ENCODE data around the gene TLCD1. TPM values are rescaled to one million over a fixed set of nuclear protein-coding genes. Genes with fewer than 3 reads are reported as not detected.
A peak's percentile ranks its signal among the peaks of the same experiment; 100 is the strongest.

The TLCD1 gene
- total and polyA plus RNA-seq, 4 donors = 3.0 to 9.9 (median 6.4) TPM

DNA sequence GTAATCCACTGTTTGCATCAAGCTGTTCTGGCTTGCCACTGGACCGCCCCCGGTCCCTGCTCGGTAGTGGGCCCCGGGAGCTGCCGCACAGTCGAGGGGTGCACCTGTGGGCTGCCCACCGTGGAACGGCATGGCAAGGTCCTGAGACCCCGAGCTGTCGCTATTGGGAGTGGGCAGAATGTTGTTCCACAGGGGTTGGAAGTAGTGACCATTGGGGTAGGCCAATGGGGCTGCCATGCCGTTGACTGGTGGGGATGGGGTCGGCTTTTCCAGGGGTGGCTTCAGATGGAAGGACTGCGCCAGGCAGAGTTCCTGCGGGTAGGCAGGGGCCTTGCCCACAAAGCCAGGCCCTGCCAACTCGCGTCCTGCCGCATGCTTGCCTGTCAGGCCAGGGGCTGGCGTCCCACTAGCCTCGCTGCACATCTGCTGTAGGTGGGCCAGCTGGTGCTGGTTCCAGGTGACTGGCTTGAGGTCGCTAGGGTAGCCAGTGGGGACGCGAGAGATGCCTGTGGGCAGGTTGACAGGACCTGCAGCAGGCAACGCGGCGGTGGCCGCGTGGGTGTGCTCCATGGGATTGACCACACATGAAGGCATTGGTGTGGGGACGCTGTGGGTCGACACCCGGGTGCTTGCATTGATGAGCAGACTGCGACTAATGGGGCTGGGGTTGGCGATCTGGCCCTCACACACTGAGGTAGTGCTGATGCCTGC is 32.5 kb upstream of the TLCD1 start:
- Histone ChIP-seq H3K27me3 (ENCODE audit: control insufficient read depth, insufficient read depth, low read length) (no peaks in the 10 kb centered on the region), H3K36me3 (ENCODE audit: control insufficient read depth, insufficient read depth, low read length) (peaks cover 44% of the 10 kb centered on the region), H3K4me1 (ENCODE audit: control insufficient read depth, insufficient read depth, low read length) (peaks cover 36% of the 10 kb centered on the region), H3K9me3 (ENCODE audit: control insufficient read depth, insufficient read depth, low read length) (no peaks in the 10 kb centered on the region), H3K27ac (ENCODE audit: low read depth, low read length) (no peak overlapping the region), H3K4me3 (ENCODE audit: low read depth, low read length) (no peak overlapping the region)
- 95% methylated on average over 32 of the region's 32 CpGs for WGBS (ENCODE audit: insufficient coverage)
- no peak for DNase-seq (ENCODE audit: low read depth in 4 of 6, low spot score in 6 of 6)

DNA sequence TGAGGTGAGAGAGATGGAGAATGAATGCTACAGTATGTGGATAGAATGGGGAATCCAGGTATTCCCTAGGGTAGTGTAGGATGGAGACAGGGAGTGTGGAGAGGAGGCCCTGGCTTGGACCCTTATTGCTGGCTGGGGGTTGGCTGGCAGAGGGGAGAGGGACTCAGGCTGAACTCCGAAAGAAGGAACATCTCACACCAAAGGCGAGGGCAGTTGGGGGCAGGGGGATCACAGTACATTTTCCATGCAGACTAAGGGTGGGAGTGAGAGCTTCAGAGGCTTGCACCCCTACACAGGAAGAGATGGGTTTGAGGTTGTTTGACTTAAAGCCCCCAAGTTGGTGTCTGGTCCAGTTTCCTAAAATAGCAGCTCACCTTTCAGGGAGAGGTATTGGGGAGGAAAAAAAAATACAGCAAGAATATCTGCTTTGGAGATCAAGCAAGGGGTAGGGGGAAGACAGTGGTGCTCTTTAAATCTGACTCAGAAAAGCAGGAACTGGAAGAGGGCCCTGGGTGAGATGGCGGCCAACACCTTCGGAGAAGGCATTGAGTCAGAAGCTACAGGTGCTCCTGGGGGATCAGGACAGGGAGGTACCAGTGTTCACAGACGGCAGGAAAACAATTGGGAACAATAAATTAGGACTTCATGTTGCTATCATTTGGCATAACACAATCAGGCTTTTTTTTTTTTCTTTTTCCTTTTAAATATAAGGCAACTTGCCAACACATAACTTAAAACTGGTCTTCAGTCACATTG is 30.2 kb upstream of the TLCD1 start:
- Histone ChIP-seq H3K27me3 (ENCODE audit: control insufficient read depth, insufficient read depth, low read length) (no peaks in the 10 kb centered on the region), H3K27ac (ENCODE audit: low read depth, low read length) (no peak overlapping the region), H3K4me3 (ENCODE audit: low read depth, low read length) (no peak overlapping the region), H3K4me1 (ENCODE audit: control insufficient read depth, insufficient read depth, low read length) (peaks cover 34% of the 10 kb centered on the region), H3K9me3 (ENCODE audit: control insufficient read depth, insufficient read depth, low read length) (no peaks in the 10 kb centered on the region), H3K36me3 (ENCODE audit: control insufficient read depth, insufficient read depth, low read length) (peaks cover 61% of the 10 kb centered on the region)
- WGBS (ENCODE audit: insufficient coverage) = 100% methylated on average over 1 of the region's 5 CpGs
- no peak for DNase-seq (ENCODE audit: low read depth in 4 of 6, low spot score in 6 of 6)

DNA sequence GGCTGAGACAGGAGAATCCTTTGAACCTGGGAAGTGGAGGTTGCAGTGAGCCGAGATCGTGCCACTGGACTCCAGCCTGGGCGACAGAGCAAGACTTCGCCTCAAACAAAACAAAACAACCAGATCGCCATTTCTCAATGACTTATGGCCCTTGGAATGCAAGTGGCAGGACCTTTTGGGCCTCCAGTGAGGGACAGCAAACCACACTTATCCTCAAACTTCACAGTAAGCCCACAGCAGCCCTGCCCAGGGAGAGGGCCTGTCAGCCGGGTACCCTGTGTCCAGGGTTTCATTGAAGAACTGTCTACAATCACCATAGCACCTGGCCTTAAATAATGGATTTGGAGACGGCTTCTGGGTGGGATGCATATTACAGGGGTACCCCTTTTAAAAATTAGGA is 29.5 kb upstream of the TLCD1 start:
- Histone ChIP-seq H3K36me3 (ENCODE audit: control insufficient read depth, insufficient read depth, low read length) (peaks cover 66% of the 10 kb centered on the region), H3K27me3 (ENCODE audit: control insufficient read depth, insufficient read depth, low read length) (no peaks in the 10 kb centered on the region), H3K27ac (ENCODE audit: low read depth, low read length) (no peak overlapping the region), H3K4me1 (ENCODE audit: control insufficient read depth, insufficient read depth, low read length) (peaks cover 34% of the 10 kb centered on the region), H3K9me3 (ENCODE audit: control insufficient read depth, insufficient read depth, low read length) (no peaks in the 10 kb centered on the region), H3K4me3 (ENCODE audit: low read depth, low read length) (no peak overlapping the region)
- WGBS (ENCODE audit: insufficient coverage) = 85% methylated on average over 5 of the region's 7 CpGs
- no peak for DNase-seq (ENCODE audit: low read depth in 4 of 6, low spot score in 6 of 6)

DNA sequence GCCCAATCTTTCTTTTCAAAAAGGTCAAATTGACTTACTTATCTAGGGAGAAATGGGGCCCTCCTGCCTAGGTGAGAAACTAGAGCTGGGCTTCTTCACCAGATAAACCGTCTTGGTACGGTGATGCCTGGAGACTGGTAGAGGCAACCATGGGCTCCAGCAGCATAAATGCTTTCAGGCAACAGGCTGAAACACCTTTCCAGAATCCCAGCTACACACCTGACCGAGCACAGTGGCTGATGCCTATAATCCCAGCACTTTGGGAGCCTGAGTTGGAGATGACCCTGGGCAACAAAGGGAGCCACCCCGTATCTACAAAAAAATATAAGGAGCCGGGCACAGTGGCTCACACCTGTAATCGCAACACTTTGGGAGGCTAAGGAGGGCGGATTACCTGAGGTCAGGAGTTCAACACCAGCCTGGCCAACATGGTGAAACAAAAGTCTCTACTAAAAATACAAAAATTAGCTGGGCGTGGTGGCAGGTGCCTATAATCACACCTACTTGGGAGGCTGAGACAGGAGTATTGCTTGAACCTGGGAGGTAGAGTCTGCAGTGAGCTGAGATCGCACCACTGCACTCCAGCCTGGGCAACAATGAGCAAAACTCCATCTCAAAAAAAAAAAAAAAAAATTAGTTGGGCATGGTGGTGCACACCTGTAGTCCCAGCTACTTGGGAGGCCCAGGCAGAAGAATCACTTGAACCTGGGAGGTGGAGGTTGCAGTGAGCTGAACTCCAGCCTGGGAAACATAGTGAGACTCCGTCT is 25.8 kb upstream of the TLCD1 start:
- no peak overlapping the region for H3K27ac ChIP-seq (ENCODE audit: low read depth, low read length)
- no peak overlapping the region for H3K4me3 ChIP-seq (ENCODE audit: low read depth, low read length)
- peaks cover 48% of the 10 kb centered on the region for H3K4me1 ChIP-seq (ENCODE audit: control insufficient read depth, insufficient read depth, low read length)
- no peaks in the 10 kb centered on the region for H3K9me3 ChIP-seq (ENCODE audit: control insufficient read depth, insufficient read depth, low read length)
- DNase-seq (ENCODE audit: low read depth in 4 of 6, low spot score in 6 of 6) = no peak
- no peaks in the 10 kb centered on the region for H3K27me3 ChIP-seq (ENCODE audit: control insufficient read depth, insufficient read depth, low read length)
- peaks cover 77% of the 10 kb centered on the region for H3K36me3 ChIP-seq (ENCODE audit: control insufficient read depth, insufficient read depth, low read length)
- WGBS (ENCODE audit: insufficient coverage) = 98% methylated on average over 7 of the region's 10 CpGs

DNA sequence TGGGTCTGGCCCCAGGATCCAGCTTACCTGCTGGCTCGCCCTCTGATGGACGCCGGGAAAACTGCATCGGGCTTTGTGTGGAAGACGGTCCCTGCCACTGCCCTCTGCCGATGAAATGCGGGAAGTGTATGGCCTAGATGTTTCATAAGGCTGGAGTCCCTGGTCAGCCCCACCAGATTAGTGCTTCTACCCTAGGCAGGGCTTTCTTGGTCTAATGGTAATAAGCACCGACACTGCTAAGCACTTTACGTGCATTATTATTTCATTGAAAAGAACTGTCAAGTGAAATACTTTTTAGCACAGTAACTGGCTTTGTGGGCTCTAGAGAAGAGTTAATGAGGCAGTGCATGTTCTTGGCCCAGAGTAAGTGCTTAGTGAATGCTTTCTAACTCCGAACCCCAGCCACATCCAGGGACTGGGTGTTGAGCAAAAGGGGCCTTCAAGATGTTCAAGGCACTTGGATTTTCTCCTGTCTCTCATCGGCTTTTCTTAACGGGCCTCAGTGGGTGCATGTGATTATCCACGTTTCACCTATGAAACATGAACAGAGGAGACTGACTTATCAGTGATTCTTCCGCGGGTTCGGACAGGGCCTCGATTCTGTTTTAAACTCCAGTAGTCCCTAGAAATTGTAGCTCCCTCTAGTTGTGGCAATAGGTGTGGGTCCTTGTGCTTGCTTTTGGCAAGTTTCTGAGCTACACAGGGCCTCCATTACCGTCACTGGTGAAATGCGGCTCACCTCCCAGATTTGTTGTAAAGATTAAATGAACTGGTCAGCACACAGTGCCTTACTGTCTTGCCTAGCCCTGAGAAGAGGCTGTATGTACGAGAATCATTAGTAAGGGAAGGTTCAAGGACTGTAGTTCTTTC is 24.4 kb upstream of the TLCD1 start:
- peaks cover 61% of the 10 kb centered on the region for H3K4me1 ChIP-seq (ENCODE audit: control insufficient read depth, insufficient read depth, low read length)
- H3K4me3 ChIP-seq (ENCODE audit: low read depth, low read length) = peak overlapping the region; percentile 24
- H3K27ac ChIP-seq (ENCODE audit: low read depth, low read length) = peak overlapping the region; percentile 99
- no peaks in the 10 kb centered on the region for H3K27me3 ChIP-seq (ENCODE audit: control insufficient read depth, insufficient read depth, low read length)
- DNase-seq (ENCODE audit: low read depth in 4 of 6, low spot score in 6 of 6) = peak in 3 of 6 donors; percentile 90 to 97 (median 97)
- WGBS (ENCODE audit: insufficient coverage) = 32% methylated on average over 18 of the region's 20 CpGs
- no peaks in the 10 kb centered on the region for H3K9me3 ChIP-seq (ENCODE audit: control insufficient read depth, insufficient read depth, low read length)
- peaks cover 83% of the 10 kb centered on the region for H3K36me3 ChIP-seq (ENCODE audit: control insufficient read depth, insufficient read depth, low read length)

DNA sequence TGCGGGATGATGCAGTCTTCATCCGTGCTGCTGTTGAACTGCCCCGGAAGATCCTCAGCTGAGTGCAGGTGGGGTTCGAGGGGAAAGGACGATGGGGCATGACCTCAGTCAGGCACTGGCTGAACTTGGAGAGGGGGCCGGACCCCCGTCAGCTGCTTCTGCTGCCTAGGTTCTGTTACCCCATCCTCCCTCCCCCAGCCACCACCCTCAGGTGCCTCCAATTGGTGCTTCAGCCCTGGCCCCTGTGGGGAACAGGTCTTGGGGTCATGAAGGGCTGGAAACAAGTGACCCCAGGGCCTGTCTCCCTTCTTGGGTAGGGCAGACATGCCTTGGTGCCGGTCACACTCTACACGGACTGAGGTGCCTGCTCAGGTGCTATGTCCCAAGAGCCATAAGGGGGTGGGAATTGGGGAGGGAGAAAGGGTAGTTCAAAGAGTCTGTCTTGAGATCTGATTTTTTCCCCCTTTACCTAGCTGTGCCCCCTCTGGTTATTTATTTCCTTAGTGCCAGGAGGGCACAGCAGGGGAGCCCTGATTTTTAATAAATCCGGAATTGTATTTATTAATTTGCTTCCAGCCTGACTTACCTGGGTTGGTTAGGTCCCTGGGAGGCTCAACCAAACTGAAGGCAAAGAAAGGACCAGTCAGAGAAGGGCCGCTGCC is 23.6 kb upstream of the TLCD1 start:
- DNase-seq (ENCODE audit: low read depth in 4 of 6, low spot score in 6 of 6) = no peak
- H3K9me3 ChIP-seq (ENCODE audit: control insufficient read depth, insufficient read depth, low read length) = no peaks in the 10 kb centered on the region
- peak overlapping the region; percentile 24 for H3K4me3 ChIP-seq (ENCODE audit: low read depth, low read length)
- peak overlapping the region; percentile 99 for H3K27ac ChIP-seq (ENCODE audit: low read depth, low read length)
- H3K4me1 ChIP-seq (ENCODE audit: control insufficient read depth, insufficient read depth, low read length) = peaks cover 69% of the 10 kb centered on the region
- no peaks in the 10 kb centered on the region for H3K27me3 ChIP-seq (ENCODE audit: control insufficient read depth, insufficient read depth, low read length)
- 42% methylated on average over 6 of the region's 11 CpGs for WGBS (ENCODE audit: insufficient coverage)
- peaks cover 85% of the 10 kb centered on the region for H3K36me3 ChIP-seq (ENCODE audit: control insufficient read depth, insufficient read depth, low read length)

DNA sequence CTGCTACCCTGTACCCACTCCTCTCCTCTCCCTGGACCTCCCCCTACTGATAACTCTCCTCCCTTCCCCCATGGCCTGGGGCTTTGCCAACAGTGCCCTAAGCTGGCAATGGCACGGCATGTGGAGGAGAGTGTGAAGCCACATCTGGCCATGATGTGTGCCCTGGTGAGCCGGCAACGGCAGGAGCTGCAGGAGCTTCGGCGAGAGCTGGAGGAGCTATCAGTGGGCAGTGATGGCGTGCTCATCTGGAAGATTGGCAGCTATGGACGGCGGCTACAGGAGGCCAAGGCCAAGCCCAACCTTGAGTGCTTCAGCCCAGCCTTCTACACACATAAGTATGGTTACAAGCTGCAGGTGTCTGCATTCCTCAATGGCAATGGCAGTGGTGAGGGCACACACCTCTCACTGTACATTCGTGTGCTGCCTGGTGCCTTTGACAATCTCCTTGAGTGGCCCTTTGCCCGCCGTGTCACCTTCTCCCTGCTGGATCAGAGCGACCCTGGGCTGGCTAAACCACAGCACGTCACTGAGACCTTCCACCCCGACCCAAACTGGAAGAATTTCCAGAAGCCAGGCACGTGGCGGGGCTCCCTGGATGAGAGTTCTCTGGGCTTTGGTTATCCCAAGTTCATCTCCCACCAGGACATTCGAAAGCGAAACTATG is 23.0 kb upstream of the TLCD1 start:
- Histone ChIP-seq H3K9me3 (ENCODE audit: control insufficient read depth, insufficient read depth, low read length) (no peaks in the 10 kb centered on the region), H3K36me3 (ENCODE audit: control insufficient read depth, insufficient read depth, low read length) (peaks cover 78% of the 10 kb centered on the region), H3K27me3 (ENCODE audit: control insufficient read depth, insufficient read depth, low read length) (no peaks in the 10 kb centered on the region), H3K4me3 (ENCODE audit: low read depth, low read length) (no peak overlapping the region), H3K27ac (ENCODE audit: low read depth, low read length) (peak overlapping the region; percentile 99), H3K4me1 (ENCODE audit: control insufficient read depth, insufficient read depth, low read length) (peaks cover 73% of the 10 kb centered on the region)
- 63% methylated on average over 15 of the region's 18 CpGs for WGBS (ENCODE audit: insufficient coverage)
- no peak for DNase-seq (ENCODE audit: low read depth in 4 of 6, low spot score in 6 of 6)

DNA sequence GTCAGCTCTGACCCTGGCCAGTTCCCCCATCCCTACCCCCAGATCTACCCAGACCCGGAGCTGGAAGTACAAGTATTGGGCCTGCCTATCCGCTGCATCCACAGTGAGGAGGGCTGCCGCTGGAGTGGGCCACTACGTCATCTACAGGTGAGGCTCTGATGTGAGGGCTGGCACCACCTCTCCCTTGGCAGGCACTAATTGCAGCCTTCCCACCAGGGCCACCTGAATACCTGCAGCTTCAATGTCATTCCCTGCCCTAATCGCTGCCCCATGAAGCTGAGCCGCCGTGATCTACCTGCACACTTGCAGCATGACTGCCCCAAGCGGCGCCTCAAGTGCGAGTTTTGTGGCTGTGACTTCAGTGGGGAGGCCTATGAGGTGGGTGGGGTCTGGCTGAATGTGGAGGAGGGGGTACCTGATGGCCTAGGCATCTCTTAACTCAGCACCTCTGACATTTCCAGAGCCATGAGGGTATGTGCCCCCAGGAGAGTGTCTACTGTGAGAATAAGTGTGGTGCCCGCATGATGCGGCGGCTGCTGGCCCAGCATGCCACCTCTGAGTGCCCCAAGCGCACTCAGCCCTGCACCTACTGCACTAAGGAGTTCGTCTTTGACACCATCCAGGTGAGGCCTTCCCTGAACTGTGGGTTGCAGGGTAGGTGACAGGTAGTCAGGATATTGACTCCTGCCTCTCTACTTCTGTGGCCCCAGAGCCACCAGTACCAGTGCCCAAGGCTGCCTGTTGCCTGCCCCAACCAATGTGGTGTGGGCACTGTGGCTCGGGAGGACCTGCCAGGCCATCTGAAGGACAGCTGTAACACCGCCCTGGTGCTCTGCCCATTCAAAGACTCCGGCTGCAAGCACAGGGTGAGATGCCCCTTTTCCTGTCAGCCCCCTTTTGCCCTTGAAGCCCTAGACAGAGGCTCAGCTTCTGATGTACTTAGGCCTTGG is 22.0 kb upstream of the TLCD1 start:
- no peak for DNase-seq (ENCODE audit: low read depth in 4 of 6, low spot score in 6 of 6)
- Histone ChIP-seq H3K4me3 (ENCODE audit: low read depth, low read length) (peak overlapping the region; percentile 9), H3K27me3 (ENCODE audit: control insufficient read depth, insufficient read depth, low read length) (no peaks in the 10 kb centered on the region), H3K4me1 (ENCODE audit: control insufficient read depth, insufficient read depth, low read length) (peaks cover 79% of the 10 kb centered on the region), H3K36me3 (ENCODE audit: control insufficient read depth, insufficient read depth, low read length) (peaks cover 77% of the 10 kb centered on the region), H3K9me3 (ENCODE audit: control insufficient read depth, insufficient read depth, low read length) (no peaks in the 10 kb centered on the region), H3K27ac (ENCODE audit: low read depth, low read length) (peak overlapping the region; percentile 99)
- WGBS (ENCODE audit: insufficient coverage) = 85% methylated on average over 18 of the region's 18 CpGs

Data from spinal cord (tissue), 10 donors.